OCI-LY7 (cell line): Measurements from ENCODE around the gene TDRD7.

ENCODE experiments used
- EZH2phosphoT487 ChIP-seq: fragments of 200-600 bp; sonication (generic); IDR thresholded peaks from 2 replicates; pipeline ENCODE4 v1.6.1; 2018; ENCODE audit warnings: low read depth, borderline replicate concordance, mild to moderate bottlenecking, mixed run types, antibody characterized with exemption, low read length, moderate library complexity, mixed read lengths
- TF ChIP-seq, protein P1 (sequence below): fragments of 200-600 bp; sonication (generic); conservative IDR thresholded peaks from 2 replicates; pipeline ENCODE4 v1.5.1; 2014; ENCODE audit warnings: mild to moderate bottlenecking, antibody characterized with exemption, low read length, moderate library complexity, mixed read lengths

DNA sequence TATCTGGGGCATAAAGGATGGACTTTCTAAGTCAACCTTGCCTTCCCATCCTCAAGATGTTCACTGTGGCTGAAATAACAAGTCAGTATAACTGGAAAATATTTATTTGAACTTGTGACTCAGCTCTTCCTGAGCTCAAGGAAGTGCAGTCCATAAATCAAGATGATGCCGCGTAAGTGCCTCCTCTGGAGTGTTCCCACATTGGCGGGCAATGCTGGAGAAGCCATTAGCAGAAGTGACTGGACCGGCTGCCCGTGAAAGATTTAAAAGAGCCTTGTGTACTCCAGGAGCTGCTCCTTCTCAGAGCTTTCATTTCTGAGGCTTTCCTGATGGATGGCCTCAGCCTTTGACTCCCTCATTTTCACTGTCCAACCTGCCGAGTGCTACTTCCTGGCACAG is 107.0 kb downstream of the TDRD7 start:
- TF ChIP-seq, protein P1, sequence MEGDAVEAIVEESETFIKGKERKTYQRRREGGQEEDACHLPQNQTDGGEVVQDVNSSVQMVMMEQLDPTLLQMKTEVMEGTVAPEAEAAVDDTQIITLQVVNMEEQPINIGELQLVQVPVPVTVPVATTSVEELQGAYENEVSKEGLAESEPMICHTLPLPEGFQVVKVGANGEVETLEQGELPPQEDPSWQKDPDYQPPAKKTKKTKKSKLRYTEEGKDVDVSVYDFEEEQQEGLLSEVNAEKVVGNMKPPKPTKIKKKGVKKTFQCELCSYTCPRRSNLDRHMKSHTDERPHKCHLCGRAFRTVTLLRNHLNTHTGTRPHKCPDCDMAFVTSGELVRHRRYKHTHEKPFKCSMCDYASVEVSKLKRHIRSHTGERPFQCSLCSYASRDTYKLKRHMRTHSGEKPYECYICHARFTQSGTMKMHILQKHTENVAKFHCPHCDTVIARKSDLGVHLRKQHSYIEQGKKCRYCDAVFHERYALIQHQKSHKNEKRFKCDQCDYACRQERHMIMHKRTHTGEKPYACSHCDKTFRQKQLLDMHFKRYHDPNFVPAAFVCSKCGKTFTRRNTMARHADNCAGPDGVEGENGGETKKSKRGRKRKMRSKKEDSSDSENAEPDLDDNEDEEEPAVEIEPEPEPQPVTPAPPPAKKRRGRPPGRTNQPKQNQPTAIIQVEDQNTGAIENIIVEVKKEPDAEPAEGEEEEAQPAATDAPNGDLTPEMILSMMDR = no peak
- no peak for TF ChIP-seq EZH2phosphoT487
